ENCODE measurements around the gene EVI5L.

DNA sequence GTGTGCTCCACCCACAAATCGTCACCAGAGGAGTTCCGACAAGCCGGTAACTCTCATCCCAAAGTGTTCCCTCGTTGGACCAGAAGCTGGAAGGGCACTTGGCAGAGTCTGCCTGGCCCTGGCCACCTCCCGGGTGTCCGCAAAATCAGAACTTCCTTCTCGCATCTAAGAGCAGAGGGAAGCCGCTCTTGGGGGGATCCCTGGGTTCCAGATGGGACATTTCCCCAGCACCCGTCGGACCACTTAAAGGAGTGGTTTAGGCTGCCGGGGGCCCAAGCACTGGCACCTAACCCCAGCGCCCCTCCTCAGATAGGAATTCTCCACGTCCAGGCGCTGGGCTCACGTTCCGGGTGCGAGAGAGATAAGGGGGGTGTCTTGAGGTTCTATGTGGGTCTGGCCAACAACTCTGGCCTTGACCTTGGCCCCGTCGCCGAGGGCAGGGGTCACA lies 72.8 kb downstream of the EVI5L start:
- no peak for TF ChIP-seq POLR2A (IDR thresholded peaks at IDR 0.05)
- TF ChIP-seq, protein P1, sequence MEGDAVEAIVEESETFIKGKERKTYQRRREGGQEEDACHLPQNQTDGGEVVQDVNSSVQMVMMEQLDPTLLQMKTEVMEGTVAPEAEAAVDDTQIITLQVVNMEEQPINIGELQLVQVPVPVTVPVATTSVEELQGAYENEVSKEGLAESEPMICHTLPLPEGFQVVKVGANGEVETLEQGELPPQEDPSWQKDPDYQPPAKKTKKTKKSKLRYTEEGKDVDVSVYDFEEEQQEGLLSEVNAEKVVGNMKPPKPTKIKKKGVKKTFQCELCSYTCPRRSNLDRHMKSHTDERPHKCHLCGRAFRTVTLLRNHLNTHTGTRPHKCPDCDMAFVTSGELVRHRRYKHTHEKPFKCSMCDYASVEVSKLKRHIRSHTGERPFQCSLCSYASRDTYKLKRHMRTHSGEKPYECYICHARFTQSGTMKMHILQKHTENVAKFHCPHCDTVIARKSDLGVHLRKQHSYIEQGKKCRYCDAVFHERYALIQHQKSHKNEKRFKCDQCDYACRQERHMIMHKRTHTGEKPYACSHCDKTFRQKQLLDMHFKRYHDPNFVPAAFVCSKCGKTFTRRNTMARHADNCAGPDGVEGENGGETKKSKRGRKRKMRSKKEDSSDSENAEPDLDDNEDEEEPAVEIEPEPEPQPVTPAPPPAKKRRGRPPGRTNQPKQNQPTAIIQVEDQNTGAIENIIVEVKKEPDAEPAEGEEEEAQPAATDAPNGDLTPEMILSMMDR (IDR thresholded peaks at IDR 0.05): no peak
